ENCODE data around the gene SOX21.

DNA sequence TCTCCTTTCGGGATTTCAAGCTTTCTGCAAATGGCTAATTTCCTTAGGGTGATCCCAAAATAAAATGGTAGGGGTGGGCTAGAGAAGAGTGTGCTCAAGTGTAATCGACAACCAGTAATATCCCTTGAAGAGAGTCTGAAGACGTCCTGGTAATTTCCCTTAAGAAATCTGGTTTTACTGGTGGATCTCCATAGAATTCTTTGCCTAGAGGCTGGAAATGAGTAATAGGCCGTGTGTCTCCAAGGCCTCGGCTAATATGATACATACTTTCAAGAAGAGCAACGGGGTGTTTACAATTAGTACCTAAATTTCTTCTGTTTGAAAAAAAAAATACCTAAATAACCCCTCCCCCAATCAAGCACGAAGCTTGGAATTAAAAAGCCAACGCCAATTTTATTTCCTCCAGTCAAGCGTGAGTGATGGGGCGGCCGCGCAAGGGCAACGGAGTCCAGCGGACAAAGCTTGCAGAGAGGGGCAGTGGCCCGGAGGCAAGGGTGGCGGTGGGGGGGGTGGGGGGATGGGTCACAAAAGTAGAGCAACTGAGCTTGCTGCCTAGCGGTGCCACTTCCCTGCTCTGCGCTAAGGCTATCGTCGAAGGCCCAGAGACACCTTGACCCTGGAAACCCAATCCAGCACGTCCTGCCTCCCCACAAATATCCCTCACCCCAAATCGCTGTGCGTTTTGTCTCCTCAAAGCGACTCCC, 7.8 kb downstream of the SOX21 start:
- no peak for TF ChIP-seq SOX15 (CRISPR knock-in tag; IDR thresholded peaks at IDR 0.05)
- TF ChIP-seq, protein P1, sequence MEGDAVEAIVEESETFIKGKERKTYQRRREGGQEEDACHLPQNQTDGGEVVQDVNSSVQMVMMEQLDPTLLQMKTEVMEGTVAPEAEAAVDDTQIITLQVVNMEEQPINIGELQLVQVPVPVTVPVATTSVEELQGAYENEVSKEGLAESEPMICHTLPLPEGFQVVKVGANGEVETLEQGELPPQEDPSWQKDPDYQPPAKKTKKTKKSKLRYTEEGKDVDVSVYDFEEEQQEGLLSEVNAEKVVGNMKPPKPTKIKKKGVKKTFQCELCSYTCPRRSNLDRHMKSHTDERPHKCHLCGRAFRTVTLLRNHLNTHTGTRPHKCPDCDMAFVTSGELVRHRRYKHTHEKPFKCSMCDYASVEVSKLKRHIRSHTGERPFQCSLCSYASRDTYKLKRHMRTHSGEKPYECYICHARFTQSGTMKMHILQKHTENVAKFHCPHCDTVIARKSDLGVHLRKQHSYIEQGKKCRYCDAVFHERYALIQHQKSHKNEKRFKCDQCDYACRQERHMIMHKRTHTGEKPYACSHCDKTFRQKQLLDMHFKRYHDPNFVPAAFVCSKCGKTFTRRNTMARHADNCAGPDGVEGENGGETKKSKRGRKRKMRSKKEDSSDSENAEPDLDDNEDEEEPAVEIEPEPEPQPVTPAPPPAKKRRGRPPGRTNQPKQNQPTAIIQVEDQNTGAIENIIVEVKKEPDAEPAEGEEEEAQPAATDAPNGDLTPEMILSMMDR (IDR thresholded peaks at IDR 0.05): no peak
- no peak for TF ChIP-seq KAT7 (CRISPR knock-in tag; IDR thresholded peaks at IDR 0.05; ENCODE audit: borderline replicate concordance)
- TF ChIP-seq SMAD4 (CRISPR knock-in tag; IDR thresholded peaks at IDR 0.05): no peak
- TF ChIP-seq, protein P2, sequence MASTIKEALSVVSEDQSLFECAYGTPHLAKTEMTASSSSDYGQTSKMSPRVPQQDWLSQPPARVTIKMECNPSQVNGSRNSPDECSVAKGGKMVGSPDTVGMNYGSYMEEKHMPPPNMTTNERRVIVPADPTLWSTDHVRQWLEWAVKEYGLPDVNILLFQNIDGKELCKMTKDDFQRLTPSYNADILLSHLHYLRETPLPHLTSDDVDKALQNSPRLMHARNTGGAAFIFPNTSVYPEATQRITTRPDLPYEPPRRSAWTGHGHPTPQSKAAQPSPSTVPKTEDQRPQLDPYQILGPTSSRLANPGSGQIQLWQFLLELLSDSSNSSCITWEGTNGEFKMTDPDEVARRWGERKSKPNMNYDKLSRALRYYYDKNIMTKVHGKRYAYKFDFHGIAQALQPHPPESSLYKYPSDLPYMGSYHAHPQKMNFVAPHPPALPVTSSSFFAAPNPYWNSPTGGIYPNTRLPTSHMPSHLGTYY (CRISPR knock-in tag; IDR thresholded peaks at IDR 0.05): no peak
- TF ChIP-seq TP53 (CRISPR knock-in tag; IDR thresholded peaks at IDR 0.05): no peak
- no peak for TF ChIP-seq SP1 (CRISPR knock-in tag; conservative IDR thresholded peaks at IDR 0.05)
- no peak for TF ChIP-seq E2F5 (CRISPR knock-in tag; IDR thresholded peaks at IDR 0.05)
- no peak for TF ChIP-seq TEAD1 (CRISPR knock-in tag; IDR thresholded peaks at IDR 0.05)
- TF ChIP-seq NR1H2 (CRISPR knock-in tag; IDR thresholded peaks at IDR 0.05): no peak
- TF ChIP-seq, protein P3, sequence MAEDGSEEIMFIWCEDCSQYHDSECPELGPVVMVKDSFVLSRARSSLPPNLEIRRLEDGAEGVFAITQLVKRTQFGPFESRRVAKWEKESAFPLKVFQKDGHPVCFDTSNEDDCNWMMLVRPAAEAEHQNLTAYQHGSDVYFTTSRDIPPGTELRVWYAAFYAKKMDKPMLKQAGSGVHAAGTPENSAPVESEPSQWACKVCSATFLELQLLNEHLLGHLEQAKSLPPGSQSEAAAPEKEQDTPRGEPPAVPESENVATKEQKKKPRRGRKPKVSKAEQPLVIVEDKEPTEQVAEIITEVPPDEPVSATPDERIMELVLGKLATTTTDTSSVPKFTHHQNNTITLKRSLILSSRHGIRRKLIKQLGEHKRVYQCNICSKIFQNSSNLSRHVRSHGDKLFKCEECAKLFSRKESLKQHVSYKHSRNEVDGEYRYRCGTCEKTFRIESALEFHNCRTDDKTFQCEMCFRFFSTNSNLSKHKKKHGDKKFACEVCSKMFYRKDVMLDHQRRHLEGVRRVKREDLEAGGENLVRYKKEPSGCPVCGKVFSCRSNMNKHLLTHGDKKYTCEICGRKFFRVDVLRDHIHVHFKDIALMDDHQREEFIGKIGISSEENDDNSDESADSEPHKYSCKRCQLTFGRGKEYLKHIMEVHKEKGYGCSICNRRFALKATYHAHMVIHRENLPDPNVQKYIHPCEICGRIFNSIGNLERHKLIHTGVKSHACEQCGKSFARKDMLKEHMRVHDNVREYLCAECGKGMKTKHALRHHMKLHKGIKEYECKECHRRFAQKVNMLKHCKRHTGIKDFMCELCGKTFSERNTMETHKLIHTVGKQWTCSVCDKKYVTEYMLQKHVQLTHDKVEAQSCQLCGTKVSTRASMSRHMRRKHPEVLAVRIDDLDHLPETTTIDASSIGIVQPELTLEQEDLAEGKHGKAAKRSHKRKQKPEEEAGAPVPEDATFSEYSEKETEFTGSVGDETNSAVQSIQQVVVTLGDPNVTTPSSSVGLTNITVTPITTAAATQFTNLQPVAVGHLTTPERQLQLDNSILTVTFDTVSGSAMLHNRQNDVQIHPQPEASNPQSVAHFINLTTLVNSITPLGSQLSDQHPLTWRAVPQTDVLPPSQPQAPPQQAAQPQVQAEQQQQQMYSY (CRISPR knock-in tag; IDR thresholded peaks at IDR 0.05): no peak
- no peak for TF ChIP-seq ZNF219 (CRISPR knock-in tag; IDR thresholded peaks at IDR 0.05; ENCODE audit: borderline replicate concordance)

Measured in WTC11 (cell line).